ENCODE measurements around the gene ERC1.

The ERC1 gene

DNA sequence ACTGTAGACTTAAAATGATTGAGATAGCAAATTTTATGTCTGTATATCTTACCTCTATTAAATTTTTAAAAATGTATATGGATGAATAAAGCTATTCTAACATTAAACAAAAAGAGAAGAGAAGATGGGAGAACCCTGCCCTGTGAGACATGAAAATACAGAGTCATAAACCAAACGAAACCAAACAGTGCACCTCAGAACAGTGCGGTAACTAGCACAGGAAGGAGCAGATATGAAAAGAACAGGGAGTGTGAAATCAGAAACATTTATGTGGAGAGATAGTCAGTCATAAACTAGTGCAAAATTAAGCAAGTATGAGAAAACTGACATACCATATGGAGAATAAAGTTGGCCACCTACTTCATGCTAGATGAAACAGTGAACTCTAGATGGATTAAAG, 135.1 kb downstream of the ERC1 start:
- no peak overlapping the region for H3K27ac ChIP-seq (ENCODE audit: low read depth, low read length, poor library complexity, severe bottlenecking)
- H3K36me3 ChIP-seq (ENCODE audit: insufficient read depth, low read length), result no peaks in the 10 kb centered on the region
- H4K20me1 ChIP-seq (ENCODE audit: insufficient read depth, low read length), result no peaks in the 10 kb centered on the region
- no peak overlapping the region for H3K9ac ChIP-seq (ENCODE audit: low read length)
- no peak overlapping the region for H3K4me3 ChIP-seq (ENCODE audit: low read depth, low read length, poor library complexity, severe bottlenecking)
- no peaks in the 10 kb centered on the region for H3K79me2 ChIP-seq (ENCODE audit: insufficient read depth, low read length)
- no peak overlapping the region for H2AFZ ChIP-seq (ENCODE audit: low read length)
- H3K4me2 ChIP-seq (ENCODE audit: low read length), result no peak overlapping the region
- H3F3A ChIP-seq (ENCODE audit: insufficient read depth, low read length), result no peaks in the 10 kb centered on the region
- no peaks in the 10 kb centered on the region for H3K9me3 ChIP-seq (ENCODE audit: low read length)
- no peaks in the 10 kb centered on the region for H3K27me3 ChIP-seq (ENCODE audit: insufficient read depth, low read length)
- TF ChIP-seq, protein P1, sequence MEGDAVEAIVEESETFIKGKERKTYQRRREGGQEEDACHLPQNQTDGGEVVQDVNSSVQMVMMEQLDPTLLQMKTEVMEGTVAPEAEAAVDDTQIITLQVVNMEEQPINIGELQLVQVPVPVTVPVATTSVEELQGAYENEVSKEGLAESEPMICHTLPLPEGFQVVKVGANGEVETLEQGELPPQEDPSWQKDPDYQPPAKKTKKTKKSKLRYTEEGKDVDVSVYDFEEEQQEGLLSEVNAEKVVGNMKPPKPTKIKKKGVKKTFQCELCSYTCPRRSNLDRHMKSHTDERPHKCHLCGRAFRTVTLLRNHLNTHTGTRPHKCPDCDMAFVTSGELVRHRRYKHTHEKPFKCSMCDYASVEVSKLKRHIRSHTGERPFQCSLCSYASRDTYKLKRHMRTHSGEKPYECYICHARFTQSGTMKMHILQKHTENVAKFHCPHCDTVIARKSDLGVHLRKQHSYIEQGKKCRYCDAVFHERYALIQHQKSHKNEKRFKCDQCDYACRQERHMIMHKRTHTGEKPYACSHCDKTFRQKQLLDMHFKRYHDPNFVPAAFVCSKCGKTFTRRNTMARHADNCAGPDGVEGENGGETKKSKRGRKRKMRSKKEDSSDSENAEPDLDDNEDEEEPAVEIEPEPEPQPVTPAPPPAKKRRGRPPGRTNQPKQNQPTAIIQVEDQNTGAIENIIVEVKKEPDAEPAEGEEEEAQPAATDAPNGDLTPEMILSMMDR (IDR thresholded peaks at IDR 0.05; ENCODE audit: low read length), result no peak
- TF ChIP-seq EZH2 (IDR thresholded peaks at IDR 0.05; ENCODE audit: borderline replicate concordance, low read length), result no peak
- peaks cover 15% of the 10 kb centered on the region for H3K4me1 ChIP-seq (ENCODE audit: insufficient read depth, low read length, severe bottlenecking)
- H3K9me2 ChIP-seq (ENCODE audit: low read depth, low read length), result no peaks in the 10 kb centered on the region

DNA sequence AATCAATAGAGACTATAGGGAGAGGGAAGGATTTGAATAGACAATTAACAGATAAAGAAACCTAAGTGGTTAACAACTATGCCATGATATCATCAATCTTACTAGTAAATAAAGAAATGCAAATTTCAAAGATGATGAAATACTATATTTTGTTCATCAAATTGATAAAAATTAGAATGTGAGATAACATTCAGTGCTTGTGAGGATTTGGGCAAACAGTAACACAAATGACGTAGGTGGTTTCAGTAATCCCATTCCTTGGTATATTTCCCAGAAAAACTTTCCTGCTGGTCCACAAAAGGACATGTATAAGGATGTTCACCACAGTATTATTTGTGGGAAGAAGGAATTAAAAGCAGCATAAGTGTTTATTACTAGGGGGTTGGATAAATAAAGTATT, 136.0 kb downstream of the ERC1 start:
- H3K4me1 ChIP-seq (ENCODE audit: insufficient read depth, low read length, severe bottlenecking), result peaks cover 19% of the 10 kb centered on the region
- H3K4me2 ChIP-seq (ENCODE audit: low read length), result no peak overlapping the region
- no peaks in the 10 kb centered on the region for H3K9me3 ChIP-seq (ENCODE audit: low read length)
- no peaks in the 10 kb centered on the region for H3K36me3 ChIP-seq (ENCODE audit: insufficient read depth, low read length)
- H3K4me3 ChIP-seq (ENCODE audit: low read depth, low read length, poor library complexity, severe bottlenecking), result no peak overlapping the region
- TF ChIP-seq EZH2 (IDR thresholded peaks at IDR 0.05; ENCODE audit: borderline replicate concordance, low read length), result no peak
- TF ChIP-seq, protein P1 (IDR thresholded peaks at IDR 0.05; ENCODE audit: low read length), result no peak
- H3F3A ChIP-seq (ENCODE audit: insufficient read depth, low read length), result no peaks in the 10 kb centered on the region
- no peaks in the 10 kb centered on the region for H3K9me2 ChIP-seq (ENCODE audit: low read depth, low read length)
- H3K27me3 ChIP-seq (ENCODE audit: insufficient read depth, low read length), result no peaks in the 10 kb centered on the region
- no peaks in the 10 kb centered on the region for H4K20me1 ChIP-seq (ENCODE audit: insufficient read depth, low read length)
- H2AFZ ChIP-seq (ENCODE audit: low read length), result no peak overlapping the region
- H3K9ac ChIP-seq (ENCODE audit: low read length), result no peak overlapping the region
- no peak overlapping the region for H3K27ac ChIP-seq (ENCODE audit: low read depth, low read length, poor library complexity, severe bottlenecking)
- H3K79me2 ChIP-seq (ENCODE audit: insufficient read depth, low read length), result no peaks in the 10 kb centered on the region

DNA sequence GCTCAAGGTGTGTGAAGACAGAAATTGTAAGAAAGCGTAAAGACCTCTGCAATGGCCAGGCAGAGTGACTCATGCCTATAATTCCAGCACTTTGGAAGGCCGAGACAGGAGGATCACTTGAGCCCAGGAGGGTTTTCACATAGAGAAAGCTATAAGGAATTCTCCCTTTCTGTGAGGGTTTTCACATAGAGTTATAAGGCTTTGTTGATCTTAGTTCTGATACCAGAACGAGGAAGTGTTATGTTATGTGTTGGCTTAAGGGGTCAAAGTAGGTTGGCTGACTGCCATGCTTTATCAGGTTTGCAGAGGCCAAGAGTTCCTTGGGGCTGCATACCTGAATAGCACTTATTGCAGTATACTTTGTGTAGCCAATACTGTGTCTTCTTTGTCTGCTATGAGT, 139.1 kb downstream of the ERC1 start:
- Histone ChIP-seq H3K4me2 (ENCODE audit: low read length) (no peak overlapping the region), H3K27me3 (ENCODE audit: insufficient read depth, low read length) (no peaks in the 10 kb centered on the region)
- TF ChIP-seq, protein P1 (IDR thresholded peaks at IDR 0.05; ENCODE audit: low read length), result no peak
- no peak for TF ChIP-seq EZH2 (IDR thresholded peaks at IDR 0.05; ENCODE audit: borderline replicate concordance, low read length)

More for the DNA sequence above, 139.1 kb downstream of the ERC1 start:
- Histone ChIP-seq H4K20me1 (ENCODE audit: insufficient read depth, low read length) (no peaks in the 10 kb centered on the region), H3K27ac (ENCODE audit: low read depth, low read length, poor library complexity, severe bottlenecking) (peak overlapping the region; percentile 20), H3K4me1 (ENCODE audit: insufficient read depth, low read length, severe bottlenecking) (peaks cover 20% of the 10 kb centered on the region), H2AFZ (ENCODE audit: low read length) (no peak overlapping the region), H3K9me3 (ENCODE audit: low read length) (no peaks in the 10 kb centered on the region), H3K79me2 (ENCODE audit: insufficient read depth, low read length) (no peaks in the 10 kb centered on the region), H3K36me3 (ENCODE audit: insufficient read depth, low read length) (no peaks in the 10 kb centered on the region), H3K4me3 (ENCODE audit: low read depth, low read length, poor library complexity, severe bottlenecking) (no peak overlapping the region), H3K9me2 (ENCODE audit: low read depth, low read length) (no peaks in the 10 kb centered on the region), H3F3A (ENCODE audit: insufficient read depth, low read length) (no peaks in the 10 kb centered on the region), H3K9ac (ENCODE audit: low read length) (no peak overlapping the region)

Measured in OCI-LY1 (cell line).